Thyroid gland (tissue), 4 donors: Measurements from ENCODE around the gene FAM171A1.

Experiments used
- CTCF ChIP-seq, 6 experiments: fragments of 200-600 bp in 3 of 6; fragments of 450-650 bp in 3 of 6; sonication (generic) in 3 of 6; IDR thresholded peaks; one replicate each; pipeline ENCODE4 v1.5.1; 2016 to 2019; ENCODE audit warnings: antibody characterized with exemption in 6 of 6, mild to moderate bottlenecking in 2 of 6, inconsistent platforms in 1 of 6, moderate library complexity in 1 of 6
- POLR2A ChIP-seq, 2 donors: fragments of 450-650 bp; IDR thresholded peaks; one replicate each; pipeline ENCODE4 v1.6.1; 2017; ENCODE audit warnings: antibody characterized with exemption in 2 of 2, mild to moderate bottlenecking in 2 of 2, moderate library complexity in 1 of 2

- TF ChIP-seq CTCF (IDR thresholded peaks at IDR 0.05) (no peak), POLR2A (IDR thresholded peaks at IDR 0.05) (no peak)
These were observed 80.4 kb downstream of the FAM171A1 start for GRCh38 chr10:15290671-15291070.
